BLaER1 treated with 17β-estradiol and CSF1 and Interleukin-3, amounts not matched to agents 10 nM and 100 nM (cell line): ENCODE results near the gene AUTS2.

Experiments
- H3K27ac ChIP-seq, 11 experiments: shearing (Covaris generic); formaldehyde crosslinking; 2 replicates each; pipeline ENCODE4 v1.8.1; 2022
- H3K27me3 ChIP-seq, 11 experiments: shearing (Covaris generic); formaldehyde crosslinking; 2 replicates each; pipeline ENCODE4 v1.8.1; 2022
- H3K36me3 ChIP-seq, 11 experiments: shearing (Covaris generic); formaldehyde crosslinking; 2 replicates each; pipeline ENCODE4 v1.8.1; 2022
- H3K4me1 ChIP-seq, 10 experiments: shearing (Covaris generic); formaldehyde crosslinking; 2 replicates each; pipeline ENCODE4 v1.8.1; 2022
- H3K4me2 ChIP-seq, 11 experiments: shearing (Covaris generic); formaldehyde crosslinking; 2 replicates each; pipeline ENCODE4 v1.8.1; 2022
- H3K4me3 ChIP-seq, 10 experiments: shearing (Covaris generic); formaldehyde crosslinking; 2 replicates each; pipeline ENCODE4 v1.8.1; 2022
- H3K9ac ChIP-seq, 11 experiments: shearing (Covaris generic); formaldehyde crosslinking; 2 replicates each; pipeline ENCODE4 v1.8.1; 2022
- H3K9me3 ChIP-seq, 11 experiments: shearing (Covaris generic); formaldehyde crosslinking; replicated peaks in 1 of 11; 2 replicates each; pipeline ENCODE4 v1.8.1; 2022
- H4K20me1 ChIP-seq, 11 experiments: shearing (Covaris generic); formaldehyde crosslinking; 2 replicates each; pipeline ENCODE4 v1.8.1; 2022
- Cebpa-rat ChIP-seq, 11 experiments: shearing (Covaris generic); IDR thresholded peaks; 2 replicates each; pipeline ENCODE4 v1.8.1; 2022

Gene AUTS2

DNA sequence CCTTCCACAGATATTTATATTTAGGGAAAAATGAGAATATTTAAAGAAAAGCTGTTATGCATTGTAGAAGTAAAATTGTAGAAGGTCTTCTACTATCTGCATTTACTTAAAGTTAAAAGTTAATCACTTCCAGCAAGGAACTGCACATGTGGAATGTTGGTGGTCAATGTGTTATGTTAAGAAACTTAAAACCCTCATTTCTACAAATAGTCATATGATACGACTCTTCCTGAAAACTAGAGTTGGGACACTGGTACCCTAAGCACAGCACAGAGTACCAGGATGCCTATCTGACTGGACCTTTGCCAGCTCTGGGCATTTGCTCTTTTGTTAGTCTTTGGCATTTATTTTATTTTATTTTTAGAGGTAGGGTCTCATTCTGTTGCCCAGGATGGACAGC is 1009.5 kb downstream of the AUTS2 start:
- Histone ChIP-seq H3K27me3 (no peaks in the 10 kb centered on the region), H4K20me1 (no peaks in the 10 kb centered on the region), H3K9ac (no peak overlapping the region), H3K36me3 (peaks cover 6 to 27% (median 22%) of the 10 kb centered on the region in 11 experiments; a peak in 18 of 22 replicates), H3K27ac (no peak overlapping the region), H3K4me1 (peaks cover 0 to 17% (median 0%) of the 10 kb centered on the region in 10 experiments; a peak in 4 of 20 replicates), H3K4me3 (no peak overlapping the region), H3K4me2 (no peak overlapping the region), H3K9me3 (peaks cover 6 to 20% (median 14%) of the 10 kb centered on the region in 11 experiments)
- no peak for TF ChIP-seq Cebpa-rat (IDR thresholded peaks at IDR 0.05)

DNA sequence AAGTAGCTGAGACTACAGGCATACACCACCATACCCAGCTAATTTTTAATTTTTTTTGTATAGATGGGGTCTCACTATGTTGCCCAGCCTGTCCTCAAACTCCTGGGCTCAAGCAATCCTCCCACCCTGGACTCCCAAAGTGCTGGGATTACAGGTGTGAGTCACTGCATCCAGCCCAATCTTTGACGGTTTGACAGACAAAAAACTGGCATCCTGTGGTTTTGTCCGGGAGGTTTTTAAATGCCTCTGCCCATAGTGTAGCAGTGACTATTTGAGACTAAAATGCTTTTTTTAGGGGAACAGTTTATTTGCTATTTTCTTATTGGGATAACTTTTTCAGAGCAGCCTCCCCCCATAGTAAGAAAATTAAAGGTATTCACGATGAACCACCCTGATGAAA is 1010.0 kb downstream of the AUTS2 start:
- Histone ChIP-seq H3K4me3 (no peak overlapping the region), H4K20me1 (no peaks in the 10 kb centered on the region), H3K9ac (no peak overlapping the region), H3K4me1 (peaks cover 0 to 22% (median 3%) of the 10 kb centered on the region in 10 experiments; a peak in 11 of 20 replicates), H3K27ac (no peak overlapping the region), H3K4me2 (no peak overlapping the region), H3K27me3 (no peaks in the 10 kb centered on the region), H3K9me3 (peaks cover 6 to 18% (median 14%) of the 10 kb centered on the region in 11 experiments), H3K36me3 (peaks cover 6 to 23% (median 20%) of the 10 kb centered on the region in 11 experiments; a peak in 18 of 22 replicates)
- TF ChIP-seq Cebpa-rat (IDR thresholded peaks at IDR 0.05), result no peak

DNA sequence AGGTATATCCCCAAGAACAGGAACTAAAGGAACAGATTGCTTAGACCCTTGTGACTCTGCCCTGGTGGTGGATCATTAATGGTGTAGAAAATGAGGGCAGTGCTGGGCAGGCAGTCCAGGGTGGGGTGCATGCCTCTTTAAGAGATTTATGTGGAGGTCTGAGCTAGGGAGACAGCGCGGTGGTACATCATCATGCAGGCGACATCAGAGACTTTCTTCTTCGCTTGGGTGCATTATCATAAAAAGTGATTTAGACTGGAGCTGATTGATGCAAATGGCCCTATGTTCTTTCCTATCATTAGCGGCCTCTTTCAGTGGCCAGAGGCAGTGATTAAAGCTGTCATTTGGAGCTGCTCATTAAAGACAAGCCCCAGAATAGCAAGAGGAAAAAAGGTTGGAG is 1014.5 kb downstream of the AUTS2 start:
- H3K27ac ChIP-seq, result no peak overlapping the region
- H3K36me3 ChIP-seq, result peaks cover 0 to 4% (median 0%) of the 10 kb centered on the region in 11 experiments; a peak in 1 of 22 replicates
- H4K20me1 ChIP-seq, result peaks cover 0 to 15% (median 0%) of the 10 kb centered on the region in 11 experiments; a peak in 6 of 22 replicates
- no peaks in the 10 kb centered on the region for H3K27me3 ChIP-seq
- no peak overlapping the region for H3K9ac ChIP-seq
- no peak overlapping the region for H3K4me3 ChIP-seq
- no peak for TF ChIP-seq Cebpa-rat (IDR thresholded peaks at IDR 0.05)
- H3K4me2 ChIP-seq, result 0 out of 22 replicates have a peak overlapping the region, but pooled peaks of 1 of the 11 experiments have one; percentile 79
- peaks cover 0 to 7% (median 0%) of the 10 kb centered on the region in 11 experiments; a peak in 6 of 22 replicates for H3K9me3 ChIP-seq
- peaks cover 15 to 64% (median 39%) of the 10 kb centered on the region in 10 experiments for H3K4me1 ChIP-seq

DNA sequence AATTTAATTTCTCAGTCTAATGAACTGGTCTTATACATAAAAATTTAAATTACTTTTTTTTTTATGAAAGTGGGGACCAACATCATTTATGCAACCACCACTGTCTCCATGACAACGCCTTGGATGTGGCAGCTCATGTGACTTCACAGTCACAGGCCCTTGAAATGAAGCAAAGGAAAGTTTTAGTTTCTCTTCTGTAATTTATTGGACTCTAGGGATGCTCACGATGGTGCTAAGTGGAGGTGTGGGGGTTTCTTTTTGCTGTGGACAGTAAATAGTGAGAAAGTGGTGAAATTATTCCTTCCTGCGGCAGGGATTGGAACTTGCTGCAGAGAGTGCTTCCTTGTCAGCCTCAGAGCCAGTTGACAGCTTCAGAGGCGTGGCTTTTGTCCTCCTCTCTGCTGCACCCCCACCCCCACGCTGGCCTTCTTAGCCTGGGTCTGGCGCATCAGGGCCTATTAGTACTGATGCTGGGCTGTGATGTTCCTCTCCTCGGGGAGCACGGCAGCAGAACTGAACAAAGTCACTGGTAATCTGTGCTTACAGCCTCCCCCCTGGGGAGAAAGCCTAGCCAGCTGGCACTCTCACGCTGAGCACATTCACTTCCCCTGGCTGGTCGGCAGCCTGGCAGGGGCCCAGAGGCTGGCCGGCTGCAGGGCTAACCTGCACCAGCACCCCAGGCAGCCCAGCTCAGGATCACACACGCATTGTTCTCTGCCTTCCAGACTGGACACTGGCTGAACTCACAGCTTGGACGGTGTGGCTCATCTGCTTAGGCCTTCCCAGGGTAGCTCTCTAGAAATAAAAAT is 1016.2 kb downstream of the AUTS2 start:
- peaks cover 0 to 15% (median 0%) of the 10 kb centered on the region in 11 experiments; a peak in 6 of 22 replicates for H4K20me1 ChIP-seq
- H3K27me3 ChIP-seq, result no peaks in the 10 kb centered on the region
- 0 out of 20 replicates have a peak overlapping the region, but pooled peaks of 1 of the 10 experiments have one; percentile 2 for H3K4me3 ChIP-seq
- peak overlapping the region in 9 of 11 experiments; percentile 3 to 56 (median 27); a peak in 13 of 22 replicates for H3K27ac ChIP-seq
- no peak for TF ChIP-seq Cebpa-rat (IDR thresholded peaks at IDR 0.05)
- H3K9me3 ChIP-seq, result peaks cover 0 to 7% (median 0%) of the 10 kb centered on the region in 11 experiments; a peak in 6 of 22 replicates
- H3K4me1 ChIP-seq, result peaks cover 29 to 72% (median 55%) of the 10 kb centered on the region in 10 experiments
- H3K9ac ChIP-seq, result peak overlapping the region in 7 of 11 experiments; percentile 0 to 53 (median 26); a peak in 7 of 22 replicates
- peak overlapping the region; percentile 56 to 83 (median 76) for H3K4me2 ChIP-seq
- peaks cover 0 to 4% (median 0%) of the 10 kb centered on the region in 11 experiments; a peak in 1 of 22 replicates for H3K36me3 ChIP-seq

DNA sequence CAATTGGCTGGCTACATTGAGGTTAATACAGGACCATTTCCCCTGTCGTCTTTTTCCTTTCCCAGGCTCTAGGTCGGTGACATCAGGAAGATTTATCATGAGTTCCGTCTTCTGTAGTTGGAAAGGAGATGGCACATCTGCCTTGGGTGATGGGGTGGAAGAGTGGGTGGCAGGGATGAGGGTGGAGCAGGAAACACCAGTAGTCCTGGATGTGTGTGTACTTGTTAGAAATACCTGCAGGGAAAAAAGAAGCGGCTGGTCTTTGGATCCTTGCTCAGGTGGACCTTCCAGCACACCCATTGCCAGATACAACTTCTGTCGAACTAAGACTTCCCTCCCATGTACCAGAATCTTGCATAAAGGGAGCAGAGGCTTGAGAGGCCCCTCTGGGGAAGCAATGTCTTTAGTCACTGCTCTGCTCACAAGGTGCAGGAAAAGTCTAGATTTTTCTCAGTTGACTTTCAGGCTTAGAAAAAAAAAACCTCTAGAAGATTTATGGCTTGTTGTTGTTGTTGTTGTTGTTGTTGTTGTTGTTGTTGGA is 1016.9 kb downstream of the AUTS2 start:
- H3K4me3 ChIP-seq, result no peak overlapping the region
- peaks cover 0 to 15% (median 0%) of the 10 kb centered on the region in 11 experiments; a peak in 6 of 22 replicates for H4K20me1 ChIP-seq
- peak overlapping the region in 6 of 11 experiments; percentile 12 to 53 (median 26); a peak in 6 of 22 replicates for H3K9ac ChIP-seq
- peak overlapping the region; percentile 56 to 83 (median 76) for H3K4me2 ChIP-seq
- peaks cover 29 to 79% (median 62%) of the 10 kb centered on the region in 10 experiments for H3K4me1 ChIP-seq
- peak overlapping the region in 6 of 11 experiments; percentile 22 to 56 (median 41); a peak in 8 of 22 replicates for H3K27ac ChIP-seq
- no peak for TF ChIP-seq Cebpa-rat (IDR thresholded peaks at IDR 0.05)
- H3K9me3 ChIP-seq, result peaks cover 0 to 7% (median 0%) of the 10 kb centered on the region in 11 experiments; a peak in 6 of 22 replicates
- peaks cover 0 to 4% (median 0%) of the 10 kb centered on the region in 11 experiments; a peak in 1 of 22 replicates for H3K36me3 ChIP-seq
- H3K27me3 ChIP-seq, result no peaks in the 10 kb centered on the region

DNA sequence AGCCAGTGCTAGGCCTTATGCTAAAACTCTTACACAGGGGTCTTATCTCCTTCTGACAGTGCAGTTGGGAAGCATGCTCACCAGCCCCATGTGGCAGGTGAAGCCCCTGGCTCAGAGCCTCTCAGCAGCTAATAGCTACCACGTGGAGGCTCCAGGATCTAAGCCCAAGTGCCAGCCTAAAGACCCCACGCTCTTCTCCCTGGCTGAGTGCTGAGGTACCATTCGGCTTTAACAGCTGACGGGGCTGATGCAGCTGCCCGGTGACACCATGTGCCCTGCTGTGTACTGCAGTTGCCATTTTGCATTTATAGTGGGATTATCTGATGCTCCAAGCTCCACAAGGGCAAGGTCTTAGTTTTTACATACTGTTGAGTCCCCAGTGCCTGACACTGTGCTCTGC is 1017.9 kb downstream of the AUTS2 start:
- Histone ChIP-seq H3K4me3 (no peak overlapping the region), H3K36me3 (peaks cover 0 to 1% (median 0%) of the 10 kb centered on the region in 11 experiments; a peak in 1 of 22 replicates), H3K4me1 (peaks cover 29 to 88% (median 69%) of the 10 kb centered on the region in 10 experiments), H4K20me1 (peaks cover 0 to 15% (median 0%) of the 10 kb centered on the region in 11 experiments; a peak in 6 of 22 replicates), H3K9me3 (peaks cover 0 to 7% (median 0%) of the 10 kb centered on the region in 11 experiments; a peak in 6 of 22 replicates), H3K9ac (no peak overlapping the region), H3K4me2 (peak overlapping the region in 5 of 11 experiments; percentile 56 to 83 (median 79); a peak in 7 of 22 replicates), H3K27me3 (no peaks in the 10 kb centered on the region), H3K27ac (no peak overlapping the region)
- no peak for TF ChIP-seq Cebpa-rat (IDR thresholded peaks at IDR 0.05)

DNA sequence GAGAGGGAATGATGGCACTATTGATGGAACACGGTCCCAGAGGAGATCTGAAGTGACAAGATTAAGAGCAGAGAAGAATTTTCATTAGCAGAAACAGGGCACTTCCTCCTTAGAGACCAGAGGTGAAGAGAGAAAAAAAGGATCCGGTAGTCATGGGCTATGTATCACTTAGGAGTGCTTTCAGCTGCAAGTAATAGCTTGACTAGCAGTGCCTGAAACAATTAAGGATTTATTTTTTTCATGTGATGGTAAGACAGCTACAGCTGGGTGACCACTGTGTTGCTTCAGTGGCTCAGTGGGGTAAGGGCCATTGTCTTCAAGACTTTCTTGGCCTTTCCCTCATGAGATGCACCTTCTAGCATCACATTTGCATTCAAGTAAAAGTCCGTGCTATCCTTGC is 1018.5 kb downstream of the AUTS2 start:
- H3K27ac ChIP-seq, result no peak overlapping the region
- H3K4me1 ChIP-seq, result peaks cover 29 to 88% (median 69%) of the 10 kb centered on the region in 10 experiments
- peaks cover 0 to 7% (median 0%) of the 10 kb centered on the region in 11 experiments; a peak in 6 of 22 replicates for H3K9me3 ChIP-seq
- TF ChIP-seq Cebpa-rat (IDR thresholded peaks at IDR 0.05), result no peak
- H3K36me3 ChIP-seq, result no peaks in the 10 kb centered on the region
- H3K4me3 ChIP-seq, result no peak overlapping the region
- peaks cover 0 to 15% (median 0%) of the 10 kb centered on the region in 11 experiments; a peak in 6 of 22 replicates for H4K20me1 ChIP-seq
- H3K27me3 ChIP-seq, result no peaks in the 10 kb centered on the region
- peak overlapping the region in 4 of 11 experiments; percentile 74 to 83 (median 79); a peak in 7 of 22 replicates for H3K4me2 ChIP-seq
- no peak overlapping the region for H3K9ac ChIP-seq

DNA sequence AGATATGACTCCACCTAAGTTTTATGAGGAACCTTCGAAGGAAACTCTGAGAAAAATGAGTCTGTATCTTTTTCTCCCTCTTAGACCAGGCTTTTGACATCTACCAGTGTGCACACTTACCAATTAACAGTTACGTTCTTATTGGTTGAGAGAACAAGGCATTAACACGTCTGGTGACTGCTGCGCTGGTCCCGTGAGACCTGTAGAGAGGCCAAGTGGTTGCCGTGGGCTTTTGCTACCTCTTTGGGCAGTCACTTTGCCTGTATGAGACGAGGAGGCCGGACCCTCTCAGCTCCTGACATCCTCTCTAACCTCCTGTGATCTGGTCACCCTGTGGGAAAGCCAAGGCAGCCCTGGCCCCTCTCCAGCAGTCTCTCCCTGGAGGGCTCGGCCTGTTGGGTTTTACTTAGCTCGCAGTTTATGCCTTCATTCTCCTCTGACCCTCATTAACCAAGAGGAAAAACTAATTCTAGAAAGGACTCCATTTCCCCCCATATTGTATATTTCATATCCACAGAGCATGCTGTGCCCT is 1019.8 kb downstream of the AUTS2 start:
- Histone ChIP-seq H3K36me3 (peaks cover 0 to 4% (median 0%) of the 10 kb centered on the region in 11 experiments; a peak in 1 of 22 replicates), H3K4me2 (peak overlapping the region; percentile 34 to 83 (median 72)), H3K4me1 (peaks cover 29 to 81% (median 68%) of the 10 kb centered on the region in 10 experiments), H3K9me3 (peaks cover 0 to 7% (median 0%) of the 10 kb centered on the region in 11 experiments; a peak in 6 of 22 replicates), H3K27me3 (no peaks in the 10 kb centered on the region), H4K20me1 (peaks cover 0 to 15% (median 0%) of the 10 kb centered on the region in 11 experiments; a peak in 6 of 22 replicates), H3K4me3 (no peak overlapping the region), H3K27ac (peak overlapping the region in 4 of 11 experiments; percentile 6 to 37 (median 15); a peak in 5 of 22 replicates), H3K9ac (peak overlapping the region in 4 of 11 experiments; percentile 39 to 52 (median 49); a peak in 6 of 22 replicates)
- no peak for TF ChIP-seq Cebpa-rat (IDR thresholded peaks at IDR 0.05)
